ENCODE measurements around the gene PMIS2.

The PMIS2 gene

GRCh38 chr19:35628565-35629331 is 42.8 kb downstream of the PMIS2 start, which contains the start of gene RBM42:
TSS of gene RBM42 (plus strand) at chr19:35629036. CDS start at chr19:35629154, 118 bp downstream.
- peak; percentile 94 to 96 for DNase-seq (ENCODE audit: low read depth in 2 of 2)

DNA sequence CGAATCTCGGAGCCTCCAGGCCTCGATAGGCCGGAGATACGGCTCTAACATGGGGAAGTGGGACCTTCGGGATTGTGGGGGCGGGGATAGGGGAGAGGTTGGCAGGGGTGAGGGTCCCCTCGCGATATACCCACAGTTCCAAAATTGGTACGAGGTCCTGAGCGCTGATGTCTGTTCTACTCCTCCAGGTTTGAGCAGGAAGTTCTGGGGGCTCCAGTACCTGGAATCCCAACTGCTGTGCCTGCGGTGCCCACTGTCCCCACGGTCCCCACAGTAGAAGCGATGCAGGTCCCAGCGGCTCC is 43.3 kb downstream of the PMIS2 start:
- DNase-seq (ENCODE audit: low read depth in 2 of 2): no peak

- DNase-seq (ENCODE audit: low read depth in 2 of 2): no peak
Observed at GRCh38 chr19:35633727-35634440, 47.9 kb downstream of the PMIS2 start.

DNA sequence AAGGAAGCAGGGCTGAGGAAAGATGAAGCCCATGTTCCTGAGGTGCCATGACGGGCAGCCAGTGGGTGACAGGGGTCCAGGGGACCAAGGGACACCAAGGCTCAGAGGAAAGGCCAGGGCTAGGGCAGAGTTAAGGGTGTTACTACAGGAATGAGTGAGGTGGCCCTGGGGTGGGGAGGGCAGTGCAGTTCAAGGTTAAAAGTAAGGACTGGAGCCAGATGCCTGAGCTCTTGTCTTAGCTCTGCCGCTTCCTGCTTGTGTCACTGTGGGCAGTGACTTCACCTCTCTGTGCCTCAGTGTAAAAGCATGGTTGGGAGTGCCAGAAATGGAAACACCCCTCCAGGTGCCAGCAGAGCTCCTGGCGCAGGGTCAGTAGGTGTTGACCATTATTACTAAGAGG is 50.7 kb downstream of the PMIS2 start:
- DNase-seq (ENCODE audit: low read depth in 2 of 2): no peak

Measured in activated CD8-positive, alpha-beta memory T cell treated with anti-CD3 and anti-CD28 coated beads for 4 hours (primary cell).